ENCODE results near the gene DYNLT1. TPM values are rescaled to one million over a fixed set of nuclear protein-coding genes. Genes with fewer than 3 reads are reported as not detected.

DYNLT1 gene
- total and polyA plus RNA-seq, 2 of the 13 experiments (the other 11 are each of a cell fraction or from before 2014, with no cell fraction given), result 108 to 171 TPM

GRCh38 chr6:158644231-158645063 is at the start of gene DYNLT1 (continued):
- no peak for TF ChIP-seq RARG (CRISPR knock-in tag; IDR thresholded peaks at IDR 0.05; ENCODE audit: low read depth)
- TF ChIP-seq TMF1 (CRISPR knock-in tag; IDR thresholded peaks at IDR 0.05; ENCODE audit: low read depth), result peak; percentile 60; the same call in 1 of the 2 replicates
- TF ChIP-seq PRDM15 (CRISPR knock-in tag; IDR thresholded peaks at IDR 0.05), result no peak
- peak; percentile 40; the same call in 1 of the 2 replicates for TF ChIP-seq ZBTB34 (CRISPR knock-in tag; IDR thresholded peaks at IDR 0.05)
- peak; percentile 93 for TF ChIP-seq THAP9 (CRISPR knock-in tag; IDR thresholded peaks at IDR 0.05; ENCODE audit: borderline replicate concordance)
- TF ChIP-seq ZNF3 (CRISPR knock-in tag; IDR thresholded peaks at IDR 0.05), result no peak
- TF ChIP-seq ZBED4 (CRISPR knock-in tag; IDR thresholded peaks at IDR 0.05; ENCODE audit: borderline replicate concordance), result peak; percentile 42
- no peak for TF ChIP-seq JDP2 (CRISPR knock-in tag; IDR thresholded peaks at IDR 0.05; ENCODE audit: borderline replicate concordance)
- peak; percentile 70 for TF ChIP-seq ZBTB25 (CRISPR knock-in tag; IDR thresholded peaks at IDR 0.05)
- no peak; the same call in none of the 2 replicates for TF ChIP-seq ZMAT3 (CRISPR knock-in tag; conservative IDR thresholded peaks at IDR 0.05)
- TF ChIP-seq USF2 (IDR thresholded peaks at IDR 0.05; ENCODE audit: low read depth, low read length), result no peak
- no peak for TF ChIP-seq USF2 (CRISPR knock-in tag; IDR thresholded peaks at IDR 0.05; ENCODE audit: borderline replicate concordance)
